Measurements from ENCODE around the gene ASPHD2.
A peak's percentile ranks its signal among the peaks of the same experiment; 100 is the strongest.

ASPHD2 gene

GRCh38 chr22:26429458-26430286, 612 bp downstream of the ASPHD2 start (continued):
- TF ChIP-seq, protein P1, sequence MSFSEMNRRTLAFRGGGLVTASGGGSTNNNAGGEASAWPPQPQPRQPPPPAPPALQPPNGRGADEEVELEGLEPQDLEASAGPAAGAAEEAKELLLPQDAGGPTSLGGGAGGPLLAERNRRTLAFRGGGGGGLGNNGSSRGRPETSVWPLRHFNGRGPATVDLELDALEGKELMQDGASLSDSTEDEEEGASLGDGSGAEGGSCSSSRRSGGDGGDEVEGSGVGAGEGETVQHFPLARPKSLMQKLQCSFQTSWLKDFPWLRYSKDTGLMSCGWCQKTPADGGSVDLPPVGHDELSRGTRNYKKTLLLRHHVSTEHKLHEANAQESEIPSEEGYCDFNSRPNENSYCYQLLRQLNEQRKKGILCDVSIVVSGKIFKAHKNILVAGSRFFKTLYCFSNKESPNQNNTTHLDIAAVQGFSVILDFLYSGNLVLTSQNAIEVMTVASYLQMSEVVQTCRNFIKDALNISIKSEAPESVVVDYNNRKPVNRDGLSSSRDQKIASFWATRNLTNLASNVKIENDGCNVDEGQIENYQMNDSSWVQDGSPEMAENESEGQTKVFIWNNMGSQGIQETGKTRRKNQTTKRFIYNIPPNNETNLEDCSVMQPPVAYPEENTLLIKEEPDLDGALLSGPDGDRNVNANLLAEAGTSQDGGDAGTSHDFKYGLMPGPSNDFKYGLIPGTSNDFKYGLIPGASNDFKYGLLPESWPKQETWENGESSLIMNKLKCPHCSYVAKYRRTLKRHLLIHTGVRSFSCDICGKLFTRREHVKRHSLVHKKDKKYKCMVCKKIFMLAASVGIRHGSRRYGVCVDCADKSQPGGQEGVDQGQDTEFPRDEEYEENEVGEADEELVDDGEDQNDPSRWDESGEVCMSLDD (tag by site-specific recombination; IDR thresholded peaks at IDR 0.05), result no peak
- TF ChIP-seq ZNF692 (tag by site-specific recombination; IDR thresholded peaks at IDR 0.05) (peak; percentile 33; the same call in 1 of the 2 replicates), ZBTB48 (tag by site-specific recombination; IDR thresholded peaks at IDR 0.05) (peak; percentile 62; the same call in 1 of the 2 replicates), GLIS2 (tag by site-specific recombination; IDR thresholded peaks at IDR 0.05) (0 out of 2 replicates have a peak, but pooled peaks have one; percentile 16)

DNA sequence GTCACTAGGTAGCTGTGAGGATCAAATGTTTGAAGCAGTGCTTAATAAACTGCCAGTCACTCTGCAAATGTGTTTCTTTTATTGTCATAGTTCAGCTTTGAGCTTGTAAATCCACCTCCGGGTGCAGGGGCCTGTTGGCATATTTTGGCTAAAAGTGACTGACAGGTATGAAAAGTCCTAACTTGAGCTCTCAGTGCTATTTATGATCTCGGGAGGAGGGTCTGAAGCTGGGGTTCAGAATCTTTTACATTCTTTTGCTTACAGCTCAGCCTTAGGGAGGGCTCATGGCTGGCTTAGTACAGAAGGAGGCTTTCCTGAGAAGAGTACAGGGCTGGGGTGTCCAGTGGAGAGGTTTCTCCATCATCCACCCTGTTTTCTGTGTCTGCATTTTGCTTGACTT, 1.5 kb downstream of the ASPHD2 start:
- CTCF ChIA-PET, result interaction anchor here (0.6 to 2.2 kb wide), 7 partner anchors 14 to 69 kb away, joined by 3 to 20 read pairs (median 4); no protein-coding TSS in a partner anchor
- no peak overlapping the region for H3K4me3 ChIP-seq (ENCODE audit: low read depth, low read length)
- H3K9me3 ChIP-seq (ENCODE audit: control insufficient read depth, insufficient read depth, low read depth, low read length), result no peaks in the 10 kb centered on the region
- no peak overlapping the region for H3K27ac ChIP-seq (ENCODE audit: extremely low read depth, low read depth, low read length)
- TF ChIP-seq ZNF239 (tag by site-specific recombination; IDR thresholded peaks at IDR 0.05) (no peak), ZNF600 (tag by site-specific recombination; IDR thresholded peaks at IDR 0.05) (no peak), BCL11B (tag by site-specific recombination; IDR thresholded peaks at IDR 0.05; ENCODE audit: low read depth) (no peak), ZNF223 (tag by site-specific recombination; IDR thresholded peaks at IDR 0.05) (no peak), SP7 (tag by site-specific recombination; IDR thresholded peaks at IDR 0.05) (no peak), GFI1B (tag by site-specific recombination; IDR thresholded peaks at IDR 0.05) (no peak), ZNF274 (IDR thresholded peaks at IDR 0.05; ENCODE audit: low read length) (no peak), ZNF274 (tag by site-specific recombination; IDR thresholded peaks at IDR 0.05; ENCODE audit: borderline replicate concordance) (no peak), ZNF174 (tag by site-specific recombination; IDR thresholded peaks at IDR 0.05) (no peak), KLF17 (tag by site-specific recombination; IDR thresholded peaks at IDR 0.05) (no peak), ZNF521 (tag by site-specific recombination; IDR thresholded peaks at IDR 0.05) (no peak), SCRT2 (tag by site-specific recombination; IDR thresholded peaks at IDR 0.05) (no peak), ZNF701 (tag by site-specific recombination; IDR thresholded peaks at IDR 0.05) (no peak), ZNF639 (tag by site-specific recombination; IDR thresholded peaks at IDR 0.05) (no peak), ZNF549 (tag by site-specific recombination; IDR thresholded peaks at IDR 0.05) (no peak)
- TF ChIP-seq, protein P2, sequence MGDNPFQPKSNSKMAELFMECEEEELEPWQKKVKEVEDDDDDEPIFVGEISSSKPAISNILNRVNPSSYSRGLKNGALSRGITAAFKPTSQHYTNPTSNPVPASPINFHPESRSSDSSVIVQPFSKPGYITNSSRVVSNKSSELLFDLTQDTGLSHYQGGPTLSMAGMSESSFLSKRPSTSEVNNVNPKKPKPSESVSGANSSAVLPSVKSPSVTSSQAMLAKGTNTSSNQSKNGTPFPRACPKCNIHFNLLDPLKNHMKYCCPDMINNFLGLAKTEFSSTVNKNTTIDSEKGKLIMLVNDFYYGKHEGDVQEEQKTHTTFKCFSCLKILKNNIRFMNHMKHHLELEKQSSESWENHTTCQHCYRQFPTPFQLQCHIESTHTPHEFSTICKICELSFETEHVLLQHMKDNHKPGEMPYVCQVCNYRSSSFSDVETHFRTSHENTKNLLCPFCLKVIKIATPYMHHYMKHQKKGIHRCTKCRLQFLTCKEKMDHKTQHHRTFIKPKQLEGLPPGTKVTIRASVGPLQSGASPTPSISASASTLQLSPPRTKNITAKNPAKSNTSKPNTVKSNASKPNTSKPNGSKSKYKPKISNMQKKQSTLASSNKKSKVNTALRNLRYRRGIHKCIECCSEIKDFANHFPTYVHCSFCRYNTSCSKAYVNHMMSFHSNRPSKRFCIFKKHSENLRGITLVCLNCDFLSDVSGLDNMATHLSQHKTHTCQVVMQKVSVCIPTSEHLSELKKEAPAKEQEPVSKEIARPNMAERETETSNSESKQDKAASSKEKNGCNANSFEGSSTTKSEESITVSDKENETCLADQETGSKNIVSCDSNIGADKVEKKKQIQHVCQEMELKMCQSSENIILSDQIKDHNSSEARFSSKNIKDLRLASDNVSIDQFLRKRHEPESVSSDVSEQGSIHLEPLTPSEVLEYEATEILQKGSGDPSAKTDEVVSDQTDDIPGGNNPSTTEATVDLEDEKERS (tag by site-specific recombination; IDR thresholded peaks at IDR 0.05), result no peak
- TF ChIP-seq, protein P3, sequence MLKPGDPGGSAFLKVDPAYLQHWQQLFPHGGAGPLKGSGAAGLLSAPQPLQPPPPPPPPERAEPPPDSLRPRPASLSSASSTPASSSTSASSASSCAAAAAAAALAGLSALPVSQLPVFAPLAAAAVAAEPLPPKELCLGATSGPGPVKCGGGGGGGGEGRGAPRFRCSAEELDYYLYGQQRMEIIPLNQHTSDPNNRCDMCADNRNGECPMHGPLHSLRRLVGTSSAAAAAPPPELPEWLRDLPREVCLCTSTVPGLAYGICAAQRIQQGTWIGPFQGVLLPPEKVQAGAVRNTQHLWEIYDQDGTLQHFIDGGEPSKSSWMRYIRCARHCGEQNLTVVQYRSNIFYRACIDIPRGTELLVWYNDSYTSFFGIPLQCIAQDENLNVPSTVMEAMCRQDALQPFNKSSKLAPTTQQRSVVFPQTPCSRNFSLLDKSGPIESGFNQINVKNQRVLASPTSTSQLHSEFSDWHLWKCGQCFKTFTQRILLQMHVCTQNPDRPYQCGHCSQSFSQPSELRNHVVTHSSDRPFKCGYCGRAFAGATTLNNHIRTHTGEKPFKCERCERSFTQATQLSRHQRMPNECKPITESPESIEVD (tag by site-specific recombination; IDR thresholded peaks at IDR 0.05), result no peak
- H3K36me3 ChIP-seq (ENCODE audit: control insufficient read depth in 2 of 2, insufficient read depth in 1 of 2, low read length in 2 of 2), result peaks cover 0 to 20% of the 10 kb centered on the region in 2 experiments; a peak in 1 of 3 replicates
- POLR2A ChIA-PET, result interaction anchor here (0.7 to 2.0 kb wide), 2 partner anchors 53 to 881 kb away, joined by 5 to 6 read pairs; partner anchors contain the start of genes HPS4 and SRRD
- no peaks in the 10 kb centered on the region; the same call in 1 of the 2 replicates for H3K4me1 ChIP-seq (ENCODE audit: control insufficient read depth, insufficient read depth, low read length)

All from HEK293 (cell line).